B cell (primary cell): ENCODE measurements around the gene SLC43A1. TPM values are rescaled to one million over a fixed set of nuclear protein-coding genes. Genes with fewer than 3 reads are reported as not detected.

Experiments
- ATAC-seq: fragments of 200-7000 bp; cut with Tn5 transposase; one replicate; pipeline ENCODE4 v1.10.0; 2021; ENCODE audit warnings: low read depth, mild to moderate bottlenecking, moderate number of reproducible peaks, moderate library complexity
- CTCF ChIA-PET: fragments of 350-600 bp; sonication (Branson Sonifier 250); formaldehyde crosslinking; loops from one replicate; lab custom pipeline; 2021; ENCODE audit warnings: antibody characterized with exemption, inconsistent platforms; lab: Charles Lee
- POLR2A ChIA-PET: fragments of 350-600 bp; sonication (Branson Sonifier 250); formaldehyde crosslinking; loops from one replicate; lab custom pipeline; 2021; ENCODE audit warnings: antibody characterized with exemption; lab: Charles Lee
- DNase-seq: peaks from one replicate; pipeline ENCODE4 v3.0.0; 2013
- H2AFZ ChIP-seq: 2 replicates; pipeline ENCODE4 v1.6.1; 2012; ENCODE audit warnings: mild to moderate bottlenecking, low read depth, low read length; ENCODE audit not compliant: insufficient read depth, poor library complexity, severe bottlenecking
- H3K27ac ChIP-seq, 2 donors: 1 replicate in 1 of 2; 2 replicates in 1 of 2; pipeline ENCODE4 v1.5.1; 2012 to 2013; ENCODE audit warnings: low read length in 2 of 2, mild to moderate bottlenecking in 2 of 2, moderate library complexity in 1 of 2
- H3K27me3 ChIP-seq, 4 experiments: fragments of 200-600 bp in 1 of 4; sonication (generic) in 1 of 4; replicated peaks in 1 of 4; 1 replicate in 2 of 4; 2 replicates in 2 of 4; pipeline versions ENCODE4 v1.6.1 to v1.7.0; 2013 to 2016; ENCODE audit warnings: low read length in 3 of 4, mild to moderate bottlenecking in 2 of 4, mixed read lengths in 1 of 4, moderate library complexity in 1 of 4; ENCODE audit not compliant: insufficient read depth in 4 of 4, control insufficient read depth in 3 of 4; ENCODE audit errors: control extremely low read depth in 1 of 4
- H3K36me3 ChIP-seq, 2 experiments: replicated peaks in 1 of 2; 1 replicate in 1 of 2; 2 replicates in 1 of 2; pipeline versions ENCODE4 v1.6.1 to v1.7.1; 2013; ENCODE audit warnings: low read length in 1 of 2; ENCODE audit not compliant: insufficient read depth in 2 of 2, control insufficient read depth in 1 of 2; ENCODE audit errors: control extremely low read depth in 1 of 2, extremely low read depth in 1 of 2
- H3K4me1 ChIP-seq, 2 donors: fragments of 200-600 bp in 1 of 2; sonication (generic) in 1 of 2; 1 replicate in 1 of 2; 2 replicates in 1 of 2; pipeline versions ENCODE4 v1.5.1 to v1.6.1; 2013 to 2017; ENCODE audit warnings: low read length in 2 of 2; ENCODE audit not compliant: control insufficient read depth in 2 of 2, insufficient read depth in 2 of 2
- H3K4me2 ChIP-seq: replicated peaks from 2 replicates; pipeline ENCODE3; 2012; ENCODE audit warnings: mild to moderate bottlenecking, low read depth, low read length; ENCODE audit not compliant: poor library complexity, severe bottlenecking
- H3K4me3 ChIP-seq, 5 experiments: fragments of 200-600 bp in 1 of 5; sonication (generic) in 1 of 5; 1 replicate in 3 of 5; 2 replicates in 2 of 5; pipeline versions ENCODE4 v1.5.1 to v1.7.0; 2011 to 2016; ENCODE audit warnings: low read length in 4 of 5, mild to moderate bottlenecking in 4 of 5, low read depth in 2 of 5, control low read depth in 1 of 5, moderate library complexity in 1 of 5; ENCODE audit not compliant: insufficient read depth in 1 of 5; ENCODE audit errors: control extremely low read depth in 1 of 5, extremely low read depth in 1 of 5
- H3K79me2 ChIP-seq: fragments of 200-600 bp; sonication (generic); one replicate; pipeline ENCODE4 v1.6.0; 2016; ENCODE audit warnings: low read length; ENCODE audit not compliant: control insufficient read depth, insufficient read depth
- H3K9ac ChIP-seq: fragments of 200-600 bp; sonication (generic); 2 replicates; pipeline ENCODE4 v1.6.1; 2017; ENCODE audit warnings: mild to moderate bottlenecking, low read length, moderate library complexity
- H3K9me3 ChIP-seq, 3 donors: one replicate each; pipeline versions ENCODE4 v1.6.1 to v1.7.1; 2013; ENCODE audit warnings: low read length in 2 of 3; ENCODE audit not compliant: control insufficient read depth in 2 of 3, insufficient read depth in 1 of 3; ENCODE audit errors: control extremely low read depth in 1 of 3
- H4K20me1 ChIP-seq: 2 replicates; pipeline ENCODE4 v1.6.0; 2012; ENCODE audit warnings: mild to moderate bottlenecking, low read length; ENCODE audit not compliant: insufficient read depth, control insufficient read depth, poor library complexity, severe bottlenecking
- H3K27ac Mint-ChIP-seq: one replicate; pipeline ENCODE4 v1.8.0; 2021; ENCODE audit warnings: mixed read lengths
- H3K27me3 Mint-ChIP-seq: one replicate; pipeline ENCODE4 v1.8.0; 2021; ENCODE audit warnings: mixed read lengths
- H3K4me1 Mint-ChIP-seq: one replicate; pipeline ENCODE4 v1.8.0; 2021; ENCODE audit warnings: mixed read lengths
- H3K4me3 Mint-ChIP-seq: one replicate; pipeline ENCODE4 v1.8.0; 2021; ENCODE audit warnings: mixed read lengths
- H3K9me3 Mint-ChIP-seq: one replicate; pipeline ENCODE4 v1.8.0; 2022; ENCODE audit warnings: mixed read lengths; ENCODE audit not compliant: insufficient read depth
- CTCF ChIP-seq: fragments of 200-600 bp; IDR thresholded peaks from one replicate; pipeline ENCODE4 v1.8.0; 2022; ENCODE audit warnings: antibody characterized with exemption, mild to moderate bottlenecking
- EZH2 ChIP-seq: IDR thresholded peaks from 2 replicates; pipeline ENCODE4 v1.6.1; 2012; ENCODE audit warnings: borderline replicate concordance, low read depth, mild to moderate bottlenecking, moderate library complexity, low read length; ENCODE audit not compliant: insufficient read depth, poor library complexity, severe bottlenecking
- WGBS: methylation state at CpG from one replicate; pipeline ENCODE4 v1.1.5; 2013; ENCODE audit warnings: missing lambda C conversion rate; ENCODE audit not compliant: insufficient coverage; 5-methylcytosine and 5-hydroxymethylcytosine counted together
- intact Hi-C: fragments of 100-400 bp; cut with micrococcal nuclease; formaldehyde crosslinking; loops from one replicate; pipeline ENCODE4 v1.10.0; 2022
- polyA plus RNA-seq: library from polyadenylated mRNA; depleted of rRNA; stranded (reverse); fragments of >200 nt; gene quantifications from 2 replicates; pipeline ENCODE4 v1.2.3, GENCODE V29; 2012
- total RNA-seq, 2 donors: library from RNA; stranded (reverse); fragments of 120-200 nt in 1 of 2; gene quantifications; 1 replicate in 1 of 2; 2 replicates in 1 of 2; pipeline versions ENCODE4 v1.2.3 to v1.2.4, GENCODE V29; 2013 to 2022

SLC43A1 gene
- total and polyA plus RNA-seq, 2 donors (not counting 1 experiment from before 2014, with no cell fraction given) = 3.7 to 6.4 TPM

- intact Hi-C loops = loop anchor here (5.0 kb wide), 1 partner anchor 34 kb away; no protein-coding TSS in a partner anchor
- ATAC-seq = no peak
- peaks cover 29% of the 10 kb centered on the region for H3K4me1 Mint-ChIP-seq
These were observed 57.5 kb downstream of the SLC43A1 start for GRCh38 chr11:57458060-57458409.

More at GRCh38 chr11:57458060-57458409, 57.5 kb downstream of the SLC43A1 start:
- peaks cover 0 to 51% (median 28%) of the 10 kb centered on the region in 4 experiments for H3K27me3 ChIP-seq
- H3K36me3 ChIP-seq = no peaks in the 10 kb centered on the region
- Mint-ChIP-seq H3K9me3 (no peaks in the 10 kb centered on the region), H3K27ac (no peak overlapping the region), H3K4me3 (peak overlapping the region; percentile 67), H3K27me3 (peaks cover 49% of the 10 kb centered on the region)
- H3K9ac ChIP-seq = peak overlapping the region; percentile 62
- H4K20me1 ChIP-seq = peaks cover 12% of the 10 kb centered on the region
- ChIA-PET CTCF (interaction anchor here (0.6 to 9.6 kb wide), 53 partner anchors 8 to 1700 kb away, joined by 3 to 348 read pairs (median 6); partner anchors contain the start of genes MED19, P2RX3, SLC43A1 and SLC43A3), POLR2A (interaction anchor here (0.6 to 1.4 kb wide), 4 partner anchors 26 to 1132 kb away, joined by 3 to 14 read pairs (median 6); partner anchors contain the start of gene TIMM10)
- H2AFZ ChIP-seq = peak overlapping the region; percentile 75
- H3K4me3 ChIP-seq = peak overlapping the region in 2 of 5 experiments; percentile 51 to 63
- no peak overlapping the region for H3K27ac ChIP-seq
- peaks cover 37 to 41% of the 10 kb centered on the region in 2 donors for H3K4me1 ChIP-seq
- TF ChIP-seq EZH2 (no peak), CTCF (no peak)
- H3K79me2 ChIP-seq = no peaks in the 10 kb centered on the region
- H3K4me2 ChIP-seq = peak overlapping the region; percentile 95
- peaks cover 0 to 16% (median 0%) of the 10 kb centered on the region in 3 donors for H3K9me3 ChIP-seq
- 2% methylated on average over 9 of the region's 16 CpGs for WGBS
- no peak for DNase-seq
